Stimulated activated CD8-positive, alpha-beta memory T cell treated with anti-CD3 and anti-CD28 coated beads, Interleukin-4, amount 100 ng/mL, for 48 hours (primary cell): ENCODE data around the gene MMS19.

Source experiments
- DNase-seq: peaks from one replicate; pipeline ENCODE4 v3.0.0-alpha.2; 2020

MMS19 gene

DNA sequence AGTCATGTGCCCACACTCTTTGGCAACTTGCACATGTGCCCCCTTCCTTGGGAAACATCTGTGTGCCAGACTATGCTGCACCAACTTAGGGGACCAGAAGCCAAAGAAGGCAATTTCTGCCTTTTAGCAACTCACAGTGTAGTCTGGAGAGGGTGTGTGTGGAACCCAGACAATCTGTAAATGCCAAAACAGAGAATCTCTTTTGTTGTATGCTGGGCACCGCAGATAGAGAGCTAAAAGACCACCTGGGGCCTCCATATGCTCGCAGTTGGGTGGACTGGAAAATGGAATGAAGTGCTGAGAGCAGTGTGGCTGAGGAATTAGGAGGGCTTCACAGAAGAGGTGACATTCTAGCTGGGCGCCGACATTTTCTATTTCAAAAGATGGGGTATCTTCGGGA lies 26.9 kb upstream of the MMS19 start:
- DNase-seq: no peak

DNA sequence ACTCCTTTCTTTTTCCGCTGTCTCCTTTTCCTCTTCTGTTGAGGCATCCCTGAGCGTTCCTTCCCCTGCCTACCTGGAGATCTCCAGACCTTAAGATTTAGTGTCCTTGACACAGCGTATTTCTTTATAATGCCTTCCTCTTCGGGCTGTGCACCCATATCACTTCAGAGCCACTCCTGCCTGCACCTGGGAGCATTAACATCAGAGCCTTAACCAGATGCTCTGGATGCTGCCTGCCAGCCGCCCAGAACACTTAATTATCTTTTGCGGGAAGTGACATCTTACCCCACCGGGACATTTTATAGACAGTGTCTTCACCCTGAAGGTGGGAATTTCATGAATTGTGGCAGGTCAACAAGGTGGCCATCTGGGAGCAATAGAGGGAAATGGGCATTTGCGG lies 24.7 kb upstream of the MMS19 start:
- DNase-seq: no peak

DNA sequence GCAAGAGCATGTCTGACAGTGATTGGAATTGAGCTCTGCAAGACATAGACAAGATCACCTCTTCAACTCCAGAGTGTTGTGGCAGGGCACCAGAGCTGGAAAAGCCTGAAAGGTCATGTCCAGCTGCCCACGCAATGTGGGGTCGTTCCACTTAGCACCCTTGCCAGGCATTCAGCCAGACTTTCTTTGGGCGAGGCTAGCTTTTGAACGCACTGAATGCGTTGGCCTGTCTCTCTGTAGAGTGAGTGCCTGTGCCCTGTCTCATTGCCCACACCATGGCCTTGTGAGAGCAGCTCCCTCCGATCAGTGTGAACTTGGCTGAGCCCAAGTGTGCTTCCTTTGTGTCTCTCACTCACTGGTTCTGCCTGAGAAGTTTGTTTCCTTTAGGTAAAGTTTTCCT lies 23.8 kb upstream of the MMS19 start:
- no peak for DNase-seq

DNA sequence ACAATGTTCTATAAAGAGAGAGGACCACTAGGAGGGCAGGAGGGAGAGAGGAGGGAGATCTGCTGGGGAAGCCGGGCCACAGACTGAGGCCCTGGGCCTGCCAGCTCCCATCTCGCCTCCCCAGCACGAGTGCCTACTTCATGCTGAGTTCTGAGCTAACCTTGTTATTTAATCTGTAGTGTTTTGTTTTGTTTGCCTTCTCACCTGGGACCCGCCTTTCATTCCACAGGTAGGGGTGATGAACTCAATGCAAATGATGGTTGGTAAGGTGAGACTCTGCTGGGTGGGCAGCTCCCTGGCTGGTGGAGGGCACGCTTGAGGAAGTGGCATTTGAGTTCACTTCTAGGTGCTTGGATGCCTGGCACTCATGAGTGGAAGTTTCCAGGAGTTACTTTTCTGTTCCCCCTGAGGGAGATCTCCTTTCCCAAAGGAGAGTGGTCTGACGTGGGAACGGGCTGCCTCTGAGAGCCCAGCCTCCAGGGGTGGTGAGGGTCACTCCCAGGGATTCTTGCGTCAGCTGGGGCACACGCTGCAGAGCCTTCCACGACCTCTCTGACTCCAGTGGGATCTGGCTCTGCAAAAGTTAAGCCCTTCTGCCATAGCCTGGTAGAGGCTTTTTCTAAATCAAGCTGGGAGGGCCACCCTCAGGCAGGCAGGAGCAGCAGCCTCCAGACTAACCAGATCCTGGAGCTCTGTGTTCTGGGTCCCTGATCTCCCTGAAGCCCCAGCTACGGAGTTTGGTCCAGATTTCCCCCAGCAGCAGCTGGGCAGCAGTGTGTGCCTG lies 22.9 kb upstream of the MMS19 start:
- DNase-seq: no peak

GRCh38 chr10:97520520-97520919 lies 22.3 kb upstream of the MMS19 start:
- no peak for DNase-seq

DNA sequence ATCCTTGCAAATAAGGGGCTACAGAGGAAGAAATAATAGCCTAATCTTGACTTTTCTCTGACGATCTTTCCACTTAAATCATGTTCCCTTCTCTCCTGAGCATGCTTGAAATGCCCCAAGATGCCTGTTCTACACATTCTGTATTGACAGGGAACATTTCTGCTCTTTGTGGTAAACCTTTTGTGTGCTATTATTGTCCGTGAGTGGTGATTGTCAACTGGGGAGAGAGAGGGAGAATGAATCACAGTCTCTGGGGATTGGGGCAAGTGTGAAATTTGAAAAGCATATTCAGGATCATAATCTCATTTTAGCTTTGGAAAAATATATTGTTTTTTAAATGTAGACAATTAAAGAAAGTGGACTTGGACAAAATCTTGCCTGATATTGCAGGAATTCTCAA lies 21.1 kb upstream of the MMS19 start:
- no peak for DNase-seq

- no peak for DNase-seq
Observed at GRCh38 chr10:97518301-97519043, 20.2 kb upstream of the MMS19 start.

GRCh38 chr10:97517778-97518300 lies 19.6 kb upstream of the MMS19 start:
- DNase-seq: no peak

- DNase-seq: no peak
Observed at GRCh38 chr10:97517096-97517750, 19.0 kb upstream of the MMS19 start.

DNA sequence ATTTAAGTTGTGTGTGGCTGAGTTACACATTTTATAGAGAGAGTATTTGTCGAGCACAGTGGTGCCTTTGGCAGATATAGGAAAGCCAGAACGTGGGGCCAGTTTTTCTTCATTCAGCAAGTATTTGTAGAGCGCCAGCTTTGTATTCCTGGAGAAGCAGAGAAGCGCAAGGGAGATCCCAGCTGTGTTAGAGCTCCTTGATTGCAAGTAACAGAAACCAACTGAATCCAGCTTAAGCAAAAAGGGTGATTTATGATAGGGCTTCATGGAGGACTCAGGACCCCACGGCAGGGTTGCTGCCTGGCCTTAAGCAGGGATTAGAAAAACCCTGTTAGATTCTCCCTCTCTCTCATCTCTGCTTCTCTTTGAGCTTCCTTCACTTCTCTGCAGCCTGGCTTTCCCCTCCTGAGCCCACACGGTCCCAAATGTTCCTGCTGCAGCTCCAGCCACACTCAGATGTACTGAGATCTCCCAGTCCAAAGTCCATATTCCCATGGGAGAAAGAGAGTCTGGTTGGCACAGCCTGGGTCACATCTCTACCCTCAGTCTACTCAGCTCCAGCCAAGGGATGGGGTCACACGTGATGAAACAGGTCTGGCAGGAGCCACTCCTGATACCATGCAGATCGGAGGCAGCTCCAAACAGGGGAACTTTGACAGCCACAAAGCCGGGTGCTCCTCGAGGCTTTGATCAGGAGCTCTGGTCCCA lies 17.2 kb upstream of the MMS19 start:
- no peak for DNase-seq

- DNase-seq: no peak
Observed at GRCh38 chr10:97514344-97514743, 16.1 kb upstream of the MMS19 start.

- DNase-seq: no peak
Observed at GRCh38 chr10:97512993-97513392, 14.8 kb upstream of the MMS19 start.

DNA sequence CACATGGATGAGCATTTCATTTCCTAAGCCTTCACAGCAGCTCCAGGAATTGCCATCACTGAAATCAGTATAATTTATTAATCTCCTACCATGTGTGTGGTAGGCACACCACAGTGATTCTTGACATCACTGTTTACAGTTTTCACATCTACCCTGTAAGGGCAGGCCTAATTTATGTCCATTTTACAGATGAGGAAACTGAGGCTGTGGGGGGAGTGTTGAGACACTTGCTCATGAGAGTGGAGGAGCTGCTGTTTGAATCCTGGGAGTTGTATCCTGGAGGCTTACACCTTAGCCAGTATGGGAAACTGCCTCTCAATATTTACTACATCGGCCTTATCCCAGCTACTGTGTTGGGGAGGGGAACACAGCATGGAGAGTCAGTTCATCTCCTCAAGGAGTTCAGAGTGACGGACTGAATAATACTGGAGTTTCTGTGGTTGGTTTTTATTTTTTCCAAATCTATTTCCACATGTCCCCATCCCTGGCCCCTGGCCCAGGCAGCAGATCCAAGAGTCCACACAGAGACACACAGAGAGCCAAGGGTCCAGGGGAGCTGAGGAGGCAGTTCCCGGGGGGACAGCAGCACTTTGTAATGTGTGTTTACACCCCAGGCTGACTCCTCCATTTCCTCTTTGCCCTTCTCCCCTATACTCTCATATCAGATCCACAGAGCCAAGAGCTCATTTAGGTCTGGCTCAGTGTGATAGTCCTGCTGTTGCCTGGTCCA lies 13.7 kb upstream of the MMS19 start:
- DNase-seq: no peak

DNA sequence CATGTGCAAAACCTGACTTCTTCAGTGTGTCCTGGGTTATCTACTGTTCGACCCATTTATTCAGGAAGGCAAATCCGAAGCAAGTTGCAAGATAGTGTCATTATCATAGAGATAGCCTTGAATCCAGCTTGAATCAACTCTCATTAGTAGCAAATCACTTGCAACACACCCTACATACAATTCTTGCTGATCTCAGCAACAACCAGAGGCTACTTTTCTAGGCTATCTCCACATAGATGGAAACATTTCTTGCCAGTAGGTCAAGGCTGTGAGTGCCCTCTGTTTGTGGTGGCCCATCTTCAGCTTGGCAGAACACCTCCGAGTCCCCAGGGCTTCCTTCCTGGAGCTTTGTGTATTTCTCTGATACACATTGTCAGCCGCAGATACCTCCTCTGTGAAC lies 12.5 kb upstream of the MMS19 start:
- no peak for DNase-seq

DNA sequence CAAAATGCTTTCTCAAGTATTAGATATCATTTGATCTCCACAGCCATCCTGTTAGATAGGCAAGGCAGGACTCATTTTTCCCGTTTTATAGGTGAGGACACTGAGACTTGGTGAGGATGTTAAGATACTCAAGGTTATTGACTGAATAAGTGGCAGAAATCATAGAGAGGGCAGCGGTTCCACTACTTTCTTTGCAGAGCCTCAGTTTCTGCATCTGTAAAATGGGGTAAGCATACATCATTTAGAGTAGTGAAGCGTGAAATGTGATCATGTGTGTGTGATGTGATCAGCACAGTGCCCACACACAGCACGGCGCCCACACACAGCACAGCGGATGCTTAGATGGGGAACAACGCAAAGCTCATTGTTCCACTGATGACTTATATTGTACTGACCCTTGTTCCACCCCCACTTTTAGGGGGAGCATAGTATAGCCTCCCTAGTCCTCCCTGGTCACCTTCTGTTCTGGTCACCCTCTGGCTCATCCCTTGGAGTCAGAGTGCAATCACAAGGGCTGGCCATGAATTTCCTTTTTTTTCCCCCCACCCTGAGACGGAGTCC lies 11.0 kb upstream of the MMS19 start:
- DNase-seq: no peak

- DNase-seq: no peak
Observed at GRCh38 chr10:97508342-97508741, 10.1 kb upstream of the MMS19 start.

- DNase-seq: no peak
Observed at GRCh38 chr10:97506199-97506991, 8.2 kb upstream of the MMS19 start.

DNA sequence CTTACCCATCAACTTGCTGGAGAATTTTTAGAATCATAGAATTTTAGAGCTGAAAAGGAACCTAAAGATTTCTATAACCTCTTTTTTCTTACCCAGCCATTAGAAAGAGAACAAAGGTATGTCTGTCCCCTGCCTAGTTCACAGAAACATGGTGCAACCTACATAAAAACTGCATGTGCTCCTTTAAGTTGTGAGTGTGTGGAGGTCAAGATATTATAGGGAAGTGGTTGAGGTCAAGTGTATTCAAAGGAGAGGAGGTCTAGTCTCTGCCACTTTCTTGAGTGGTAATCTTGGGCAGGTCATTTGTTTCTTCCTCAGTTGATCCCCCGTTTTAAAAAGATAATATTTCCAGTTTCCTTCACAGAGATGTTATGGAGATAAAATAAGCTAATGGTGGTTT lies 6.9 kb upstream of the MMS19 start:
- no peak for DNase-seq

- DNase-seq: no peak
Observed at GRCh38 chr10:97503406-97503805, 5.2 kb upstream of the MMS19 start.

DNA sequence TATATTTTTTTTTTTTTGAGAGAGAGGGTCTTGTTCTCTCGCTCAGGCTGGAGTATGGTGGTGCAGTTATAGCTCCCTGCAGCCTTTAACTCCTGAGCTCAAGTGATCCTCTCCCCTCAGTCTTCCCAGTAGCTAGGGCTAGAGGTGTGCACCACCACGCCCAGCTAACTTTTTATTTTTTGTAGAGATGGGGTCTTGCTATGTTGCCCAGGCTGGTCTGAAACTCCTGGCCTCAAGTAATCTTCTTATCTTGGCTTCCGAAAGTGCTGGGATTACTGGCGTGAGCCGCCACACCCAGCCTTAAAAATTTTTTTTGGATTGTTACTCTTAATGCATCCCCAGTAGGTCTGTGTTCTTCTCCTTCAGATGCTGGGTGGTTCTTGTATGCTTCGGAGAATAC lies 4.7 kb upstream of the MMS19 start:
- DNase-seq: no peak

DNA sequence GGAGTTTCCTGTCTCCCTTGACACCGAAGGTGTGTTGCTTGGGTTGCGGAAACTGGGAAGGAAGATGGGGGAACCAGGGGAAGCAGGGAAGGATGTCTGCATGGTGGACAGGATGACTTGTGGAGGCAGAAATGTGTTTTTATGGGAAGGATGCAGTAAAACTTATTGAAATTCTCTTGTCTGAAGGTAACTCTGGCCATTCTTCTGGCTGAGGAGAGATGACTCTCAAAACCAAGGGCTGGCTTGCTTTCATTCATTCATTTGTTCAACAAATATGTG lies 2.0 kb upstream of the MMS19 start:
- no peak for DNase-seq
